Activated CD8-positive, alpha-beta memory T cell treated with anti-CD3 and anti-CD28 coated beads, Interleukin-2, amount 50 U/mL, for 1 hour (primary cell): ENCODE data around the gene POMT1.
A peak's percentile ranks its signal among the peaks of the same experiment; 100 is the strongest.
"Not testable (repeated sequence)": the region's sequence is repeated elsewhere in the genome, so short reads cannot be mapped to it uniquely, and the experiment has no call there.

Source experiments
- DNase-seq: peaks from one replicate; pipeline ENCODE4 v3.0.0-alpha.2; 2020; ENCODE audit errors: extremely low read depth

Gene POMT1

GRCh38 chr9:131502781-131503625, at the start of gene POMT1:
TSS of gene POMT1 (plus strand) at chr9:131502918. CDS start at chr9:131504219, 1,301 bp downstream.
- DNase-seq, result peak; percentile 76

DNA sequence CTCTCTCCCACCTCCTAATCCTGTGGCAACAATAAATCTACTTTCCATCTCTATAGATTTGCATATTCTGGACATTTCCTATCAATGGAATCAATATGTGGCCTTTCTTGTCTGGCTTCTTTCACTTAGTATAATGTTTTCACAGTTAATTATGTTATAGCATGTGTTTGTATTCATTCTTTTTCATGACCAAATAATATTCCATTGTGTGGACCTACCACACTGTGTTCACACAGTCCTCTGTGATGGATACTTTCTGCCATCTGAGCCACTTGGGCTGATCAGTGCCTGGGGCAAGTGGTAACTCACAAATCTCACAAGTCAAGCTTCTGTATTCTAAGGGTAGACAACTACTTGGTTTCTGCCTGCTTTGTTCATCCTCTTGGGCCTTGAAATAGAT, 48.7 kb upstream of the POMT1 start:
- DNase-seq, result no peak

GRCh38 chr9:131455655-131456054, 47.1 kb upstream of the POMT1 start:
- not testable (repeated sequence) for DNase-seq

DNA sequence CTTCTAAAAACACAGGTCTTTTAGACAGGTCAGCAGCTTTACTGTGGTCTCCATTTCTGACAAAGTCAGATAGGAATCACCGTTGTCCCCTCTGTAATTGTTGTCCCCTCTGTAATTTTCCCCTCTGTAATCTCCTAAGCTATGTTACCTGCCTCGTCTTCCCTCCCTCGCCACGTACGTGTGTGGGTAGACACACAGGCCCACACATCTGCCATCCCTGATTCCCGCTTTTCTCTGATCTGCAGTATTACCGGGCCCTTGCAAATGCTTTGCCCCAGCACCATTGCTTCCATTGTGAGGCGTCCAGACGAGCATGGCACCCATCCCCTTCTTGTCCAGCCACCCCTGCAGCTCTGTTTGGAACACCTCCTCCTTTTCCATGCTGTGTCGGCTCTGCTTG, 45.0 kb upstream of the POMT1 start:
- DNase-seq, result no peak

- DNase-seq, result no peak
Measured at GRCh38 chr9:131459056-131459455, 43.7 kb upstream of the POMT1 start.

- no peak for DNase-seq
Measured at GRCh38 chr9:131461166-131461565, 41.6 kb upstream of the POMT1 start.

DNA sequence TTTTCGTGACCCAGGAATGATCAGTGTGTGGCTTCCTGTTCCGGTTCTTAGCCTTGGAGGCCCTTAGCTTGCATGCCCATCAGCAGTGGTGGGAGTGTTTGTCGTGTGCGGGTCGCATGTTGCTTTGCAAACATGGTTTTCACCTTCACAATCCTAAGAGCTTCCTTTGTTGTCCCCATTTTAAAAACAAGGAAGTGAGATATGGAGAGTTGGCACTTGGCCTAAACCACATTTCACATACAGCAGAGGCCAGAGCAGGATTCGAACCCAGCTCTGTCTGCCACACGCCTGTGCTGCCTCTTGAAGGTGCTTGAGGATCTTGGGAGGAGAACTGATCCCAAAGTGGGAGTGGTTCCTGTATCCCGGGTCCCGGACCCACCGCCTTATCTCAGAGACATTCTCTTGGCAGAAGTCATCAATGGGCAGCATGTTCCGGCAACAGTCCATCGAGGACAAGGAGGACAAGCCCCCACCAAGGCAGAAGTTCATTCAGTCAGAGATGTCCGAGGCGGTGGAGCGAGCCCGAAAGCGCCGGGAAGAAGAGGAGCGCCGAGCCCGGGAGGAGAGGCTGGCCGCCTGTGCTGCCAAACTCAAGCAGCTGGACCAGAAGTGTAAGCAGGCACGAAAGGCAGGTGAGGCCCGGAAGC, 38.2 kb upstream of the POMT1 start:
- no peak for DNase-seq

- no peak for DNase-seq
Measured at GRCh38 chr9:131465401-131465800, 37.3 kb upstream of the POMT1 start.

DNA sequence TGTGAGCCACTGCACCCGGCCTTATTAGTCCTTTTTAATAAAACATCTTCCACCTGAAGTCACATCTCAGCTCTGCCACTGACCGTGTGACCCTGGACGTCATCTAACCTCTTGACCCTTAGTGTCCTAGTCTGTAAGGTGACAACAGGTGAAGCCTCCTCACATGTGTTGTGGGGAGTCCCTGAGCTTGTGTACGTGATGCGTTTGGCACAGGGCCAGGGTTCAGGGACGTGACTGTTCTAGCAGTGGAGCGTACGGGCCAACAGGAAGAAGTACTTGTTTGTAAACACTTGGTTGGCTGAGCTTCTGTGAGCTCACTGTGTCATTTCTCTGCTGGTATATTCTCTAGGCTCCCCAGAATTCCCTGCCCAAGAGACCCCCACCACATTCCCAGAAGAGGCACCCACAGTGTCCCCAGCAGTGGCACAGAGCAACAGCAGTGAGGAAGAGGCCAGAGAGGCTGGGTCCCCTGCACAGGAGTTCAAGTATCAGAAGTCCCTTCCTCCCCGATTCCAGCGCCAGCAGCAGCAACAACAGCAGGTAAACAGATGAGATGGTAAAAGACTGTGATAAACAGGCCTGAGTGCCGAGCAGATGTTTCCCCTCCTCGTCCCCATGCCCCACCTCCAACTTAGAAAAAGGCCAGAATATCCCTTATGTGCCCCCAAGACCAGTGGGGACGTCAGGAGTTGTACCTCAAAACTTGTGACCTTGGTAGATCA, 35.3 kb upstream of the POMT1 start:
- no peak for DNase-seq

GRCh38 chr9:131468031-131468430, 34.7 kb upstream of the POMT1 start:
- DNase-seq, result no peak

DNA sequence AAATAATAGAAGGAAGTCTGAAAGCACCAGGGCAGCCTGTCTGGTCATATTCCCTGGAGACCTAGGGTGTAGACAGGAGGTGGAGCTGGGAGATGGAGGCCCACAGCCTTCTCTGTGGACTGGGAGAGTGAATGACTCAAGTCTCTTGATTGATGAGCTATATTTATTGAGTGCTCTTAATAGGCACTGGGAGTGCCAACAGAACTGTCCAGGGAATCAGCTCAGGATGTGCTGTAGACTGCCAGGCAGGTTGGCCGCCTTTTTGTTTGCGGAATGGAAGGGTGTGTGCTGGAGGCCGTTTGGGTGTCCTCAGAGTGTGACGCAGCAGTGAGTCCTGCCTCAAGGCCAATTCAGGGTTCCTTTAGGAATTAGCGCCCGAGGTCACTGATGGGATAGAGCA, 33.4 kb upstream of the POMT1 start:
- DNase-seq, result no peak

DNA sequence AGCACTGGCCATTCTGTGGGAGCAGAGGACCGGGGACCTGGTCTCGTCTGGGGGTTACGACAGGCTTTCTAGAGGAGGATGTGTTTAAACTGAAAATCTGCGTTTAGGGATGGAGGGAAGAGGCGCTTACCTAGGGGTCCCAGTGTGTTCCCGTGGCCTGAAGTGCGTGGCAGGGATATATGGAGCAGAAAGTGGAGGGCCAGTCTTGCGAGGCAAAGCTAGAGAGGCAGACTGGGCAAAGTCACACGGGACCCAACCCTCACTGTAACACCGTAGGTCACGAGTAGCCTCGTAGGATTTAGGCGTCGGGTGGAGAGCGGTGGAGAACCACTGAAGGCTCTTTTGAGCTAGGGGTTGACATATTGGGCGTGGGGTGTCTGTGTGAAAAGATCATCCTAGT, 32.8 kb upstream of the POMT1 start:
- DNase-seq, result no peak

DNA sequence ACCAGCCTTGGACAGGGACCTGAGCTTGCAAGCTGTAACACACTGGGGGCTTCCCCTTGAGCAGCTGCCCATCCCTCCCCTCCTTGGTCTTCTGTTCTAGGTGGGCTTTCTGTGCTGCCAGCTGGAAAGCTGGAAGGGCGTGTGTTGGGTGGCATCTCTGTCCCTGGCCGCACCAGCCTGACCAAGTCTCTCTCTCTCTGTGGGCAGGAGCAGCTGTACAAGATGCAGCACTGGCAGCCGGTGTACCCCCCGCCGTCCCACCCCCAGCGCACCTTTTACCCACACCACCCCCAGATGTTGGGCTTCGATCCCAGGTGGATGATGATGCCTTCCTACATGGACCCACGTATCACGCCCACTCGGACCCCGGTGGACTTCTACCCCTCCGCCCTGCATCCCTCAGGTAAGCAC, 32.1 kb upstream of the POMT1 start:
- no peak for DNase-seq

GRCh38 chr9:131472085-131472484, 30.6 kb upstream of the POMT1 start:
- DNase-seq, result not testable (repeated sequence)

- no peak for DNase-seq
Measured at GRCh38 chr9:131473198-131473885, 29.4 kb upstream of the POMT1 start.

GRCh38 chr9:131473891-131474290, 28.8 kb upstream of the POMT1 start:
- no peak for DNase-seq

- DNase-seq, result no peak
Measured at GRCh38 chr9:131474711-131475110, 28.0 kb upstream of the POMT1 start.

DNA sequence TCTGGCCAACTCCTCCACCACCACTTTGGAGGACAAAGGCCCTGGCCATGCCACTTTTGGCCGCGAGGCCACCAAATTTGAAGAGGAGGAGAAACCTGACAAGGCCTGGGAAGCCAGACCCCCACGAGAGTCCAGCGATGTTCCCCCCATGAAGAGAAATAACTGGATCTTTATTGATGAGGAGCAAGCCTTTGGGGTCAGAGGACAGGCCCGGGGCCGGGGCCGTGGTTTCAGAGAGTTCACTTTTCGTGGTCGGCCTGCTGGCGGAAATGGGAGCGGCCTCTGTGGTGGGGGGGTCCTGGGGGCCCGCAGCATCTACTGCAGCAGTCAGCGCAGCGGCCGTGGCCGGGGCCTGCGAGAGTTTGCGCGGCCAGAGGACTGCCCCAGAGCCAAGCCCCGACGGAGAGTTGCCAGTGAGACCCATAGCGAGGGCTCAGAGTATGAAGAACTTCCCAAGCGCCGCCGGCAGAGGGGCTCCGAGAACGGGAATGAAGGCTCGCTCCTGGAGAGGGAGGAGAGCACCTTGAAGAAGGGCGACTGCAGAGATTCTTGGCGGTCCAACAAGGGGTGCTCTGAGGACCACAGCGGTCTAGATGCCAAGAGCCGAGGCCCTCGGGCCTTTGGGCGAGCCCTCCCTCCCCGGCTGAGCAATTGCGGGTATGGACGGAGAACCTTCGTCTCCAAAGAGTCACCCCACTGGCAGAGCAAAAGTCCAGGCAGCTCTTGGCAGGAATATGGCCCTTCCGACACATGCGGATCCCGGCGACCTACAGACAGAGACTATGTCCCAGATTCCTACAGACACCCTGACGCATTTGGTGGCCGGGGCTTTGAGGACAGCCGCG, 27.4 kb upstream of the POMT1 start:
- no peak for DNase-seq

DNA sequence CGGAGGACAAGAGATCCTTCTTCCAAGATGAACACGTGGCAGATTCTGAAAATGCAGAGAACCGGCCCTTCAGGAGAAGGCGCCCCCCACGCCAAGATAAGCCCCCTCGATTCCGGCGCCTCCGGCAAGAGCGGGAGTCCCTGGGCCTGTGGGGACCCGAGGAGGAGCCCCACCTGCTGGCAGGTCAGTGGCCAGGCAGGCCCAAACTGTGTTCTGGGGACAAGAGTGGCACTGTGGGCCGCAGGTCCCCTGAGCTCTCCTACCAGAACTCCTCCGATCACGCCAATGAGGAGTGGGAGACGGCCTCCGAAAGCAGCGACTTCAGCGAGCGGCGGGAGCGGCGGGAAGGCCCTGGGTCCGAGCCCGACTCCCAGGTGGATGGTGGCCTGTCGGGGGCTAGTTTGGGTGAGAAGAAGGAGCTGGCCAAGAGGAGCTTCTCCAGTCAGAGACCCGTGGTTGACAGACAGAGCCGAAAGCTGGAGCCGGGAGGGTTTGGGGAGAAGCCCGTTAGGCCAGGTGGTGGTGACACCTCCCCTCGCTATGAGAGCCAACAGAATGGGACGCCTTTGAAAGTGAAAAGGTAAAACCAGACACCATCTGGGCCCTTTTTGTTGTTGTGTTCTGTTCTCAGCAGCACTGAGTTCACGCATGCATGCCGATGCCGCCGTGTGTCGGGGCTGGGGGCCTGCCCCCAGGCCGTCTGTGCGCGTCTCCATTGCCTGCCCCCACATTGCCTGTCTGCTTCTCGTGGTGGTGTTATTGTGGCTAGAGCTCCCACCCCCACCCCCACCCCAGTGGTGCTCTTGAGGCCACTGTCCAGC, 26.6 kb upstream of the POMT1 start:
- no peak for DNase-seq

DNA sequence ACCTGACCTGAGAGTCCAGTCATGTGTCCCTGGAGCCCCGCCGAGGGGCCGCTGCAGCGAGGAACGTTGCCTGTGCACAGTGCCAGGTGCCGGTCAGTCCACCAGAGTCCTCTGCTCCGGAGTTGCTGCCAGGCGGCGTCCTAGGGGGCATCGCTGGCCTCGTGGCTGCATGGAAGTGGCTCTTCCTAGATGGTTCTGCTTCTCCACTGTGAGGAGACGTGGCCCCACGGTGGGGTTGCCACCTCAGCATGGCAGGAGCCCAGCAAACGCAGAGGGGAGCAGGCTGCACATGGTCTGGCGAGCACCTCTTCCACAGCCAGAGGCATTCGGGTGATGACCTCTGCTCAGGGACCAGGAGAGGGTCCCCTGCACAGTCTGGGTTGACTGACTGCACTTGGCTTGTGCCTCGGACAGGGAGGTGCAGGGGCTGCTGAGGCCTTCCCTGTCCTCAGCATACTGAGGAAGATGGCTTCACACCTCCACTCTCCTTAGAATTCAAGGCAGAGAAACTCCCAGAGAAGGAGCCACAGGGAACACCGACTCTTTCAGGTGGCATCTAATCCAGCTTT, 25.9 kb upstream of the POMT1 start:
- DNase-seq, result no peak
